Activated CD8-positive, alpha-beta memory T cell treated with anti-CD3 and anti-CD28 coated beads for 48 hours (primary cell): Measurements from ENCODE around the gene XKRX.

ENCODE experiments used
- DNase-seq, 3 experiments: peaks; one replicate each; pipeline ENCODE4 v3.0.0-alpha.2; 2020; ENCODE audit warnings: low read depth in 2 of 3, low spot score in 2 of 3

XKRX gene

GRCh38 chrX:100895365-100896075, 33.2 kb downstream of the XKRX start:
- no peak for DNase-seq

- no peak for DNase-seq
Observed at GRCh38 chrX:100883654-100884053, 45.1 kb downstream of the XKRX start.

GRCh38 chrX:100880368-100880767, 48.3 kb downstream of the XKRX start:
- no peak for DNase-seq

- DNase-seq: no peak
Observed at GRCh38 chrX:100874325-100874724, 54.4 kb downstream of the XKRX start, which contains the start of gene NOX1. NOX1 (minus strand) TSS chrX:100874359; CDS start chrX:100874139, 220 bp downstream.

- no peak for DNase-seq
Observed at GRCh38 chrX:100871594-100872560, 56.8 kb downstream of the XKRX start.

GRCh38 chrX:100870527-100870926, 58.2 kb downstream of the XKRX start:
- no peak for DNase-seq

GRCh38 chrX:100868273-100868672, 60.4 kb downstream of the XKRX start:
- no peak for DNase-seq

- no peak for DNase-seq
Observed at GRCh38 chrX:100864657-100865391, 63.9 kb downstream of the XKRX start.
